Germinal center (tissue), 1 donor: ENCODE data around the gene CEP63.
"Not testable (repeated sequence)": the region's sequence is repeated elsewhere in the genome, so short reads cannot be mapped to it uniquely, and the experiment has no call there.

Experiments used
- DNase-seq: peaks from one replicate; pipeline ENCODE4 v3.0.0; 2012; ENCODE audit warnings: mixed read lengths, low spot score

Gene CEP63

DNA sequence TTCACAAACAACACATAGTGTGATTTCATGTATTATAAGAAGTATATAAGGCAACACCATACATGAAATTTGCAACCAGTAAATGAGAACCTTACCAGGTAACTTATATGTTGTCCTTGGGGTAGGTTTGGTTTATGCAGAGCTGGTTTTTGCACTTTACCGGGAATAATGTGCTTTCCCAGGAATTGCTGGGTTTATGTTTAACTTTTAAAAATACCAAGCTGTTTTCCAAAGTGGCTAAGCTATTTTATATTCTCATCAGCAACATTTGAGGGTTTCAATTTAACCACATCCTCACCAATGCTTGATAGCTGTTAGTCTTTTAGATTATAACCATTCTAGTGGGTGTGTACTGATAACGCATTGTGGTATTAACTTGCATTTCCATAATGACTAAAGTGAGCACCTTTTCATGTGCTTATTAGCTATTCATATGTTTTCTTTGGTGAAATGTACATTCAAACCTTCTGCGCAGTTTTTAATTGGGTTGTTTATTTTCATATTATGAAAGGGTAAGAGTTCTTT lies 93.3 kb downstream of the CEP63 start:
- DNase-seq: no peak

DNA sequence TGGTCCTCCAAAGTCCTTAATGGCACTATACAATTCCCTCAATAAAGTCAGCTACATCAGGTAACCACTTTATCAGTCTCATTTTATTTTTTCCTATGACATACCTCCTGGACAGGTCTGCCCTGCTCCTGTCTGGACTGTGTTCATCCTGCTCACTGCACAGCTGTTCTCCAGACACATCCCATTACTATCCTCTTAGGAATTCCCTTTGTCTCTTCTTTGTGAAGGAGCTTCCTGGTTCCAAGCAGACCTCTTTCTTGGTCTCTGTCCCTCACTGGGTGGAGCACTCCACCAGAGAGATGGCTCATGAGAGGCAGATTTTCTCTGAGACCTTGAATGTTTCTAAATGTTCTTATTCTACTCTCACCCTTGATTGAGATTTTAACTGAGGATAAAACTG lies 104.9 kb downstream of the CEP63 start:
- DNase-seq: no peak

GRCh38 chr3:134592806-134593205 lies 106.9 kb downstream of the CEP63 start:
- no peak for DNase-seq

- no peak for DNase-seq
Measured at GRCh38 chr3:134594331-134594741, 108.5 kb downstream of the CEP63 start.

DNA sequence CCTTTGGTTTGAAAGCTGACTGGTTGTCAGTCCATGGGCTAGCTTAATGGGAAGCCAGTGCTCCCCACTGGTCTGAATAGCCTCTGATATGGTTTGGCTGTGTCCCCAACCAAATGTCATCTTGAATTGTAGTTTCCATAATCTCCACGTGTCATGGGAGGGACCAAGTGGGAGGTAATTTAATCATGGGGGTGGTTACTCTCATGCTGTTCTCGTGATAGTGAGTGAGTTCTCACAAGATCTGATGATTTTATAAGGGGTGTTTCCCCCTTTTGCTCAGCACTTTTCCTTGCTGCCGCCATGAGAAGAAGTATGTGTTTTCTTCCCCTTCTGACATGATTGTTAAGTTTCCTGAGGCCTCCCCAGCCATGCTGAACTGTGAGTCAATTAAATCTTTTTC lies 109.1 kb downstream of the CEP63 start:
- DNase-seq: not testable (repeated sequence)

- DNase-seq: no peak
Measured at GRCh38 chr3:134597390-134597970, 111.6 kb downstream of the CEP63 start.

- no peak for DNase-seq
Measured at GRCh38 chr3:134598763-134599545, 113.1 kb downstream of the CEP63 start.

GRCh38 chr3:134600206-134600605 lies 114.3 kb downstream of the CEP63 start:
- DNase-seq: no peak

- DNase-seq: peak; percentile 74
Measured at GRCh38 chr3:134600685-134601463, 115.0 kb downstream of the CEP63 start.

- no peak for DNase-seq
Measured at GRCh38 chr3:134601539-134602439, 115.9 kb downstream of the CEP63 start.

GRCh38 chr3:134602440-134602814 lies 116.6 kb downstream of the CEP63 start:
- no peak for DNase-seq

GRCh38 chr3:134603480-134603879 lies 117.6 kb downstream of the CEP63 start:
- DNase-seq: no peak

GRCh38 chr3:134603956-134604355 lies 118.1 kb downstream of the CEP63 start:
- DNase-seq: no peak

GRCh38 chr3:134605556-134605955 lies 119.7 kb downstream of the CEP63 start:
- no peak for DNase-seq

- no peak for DNase-seq
Measured at GRCh38 chr3:134606033-134607025, 120.5 kb downstream of the CEP63 start.

DNA sequence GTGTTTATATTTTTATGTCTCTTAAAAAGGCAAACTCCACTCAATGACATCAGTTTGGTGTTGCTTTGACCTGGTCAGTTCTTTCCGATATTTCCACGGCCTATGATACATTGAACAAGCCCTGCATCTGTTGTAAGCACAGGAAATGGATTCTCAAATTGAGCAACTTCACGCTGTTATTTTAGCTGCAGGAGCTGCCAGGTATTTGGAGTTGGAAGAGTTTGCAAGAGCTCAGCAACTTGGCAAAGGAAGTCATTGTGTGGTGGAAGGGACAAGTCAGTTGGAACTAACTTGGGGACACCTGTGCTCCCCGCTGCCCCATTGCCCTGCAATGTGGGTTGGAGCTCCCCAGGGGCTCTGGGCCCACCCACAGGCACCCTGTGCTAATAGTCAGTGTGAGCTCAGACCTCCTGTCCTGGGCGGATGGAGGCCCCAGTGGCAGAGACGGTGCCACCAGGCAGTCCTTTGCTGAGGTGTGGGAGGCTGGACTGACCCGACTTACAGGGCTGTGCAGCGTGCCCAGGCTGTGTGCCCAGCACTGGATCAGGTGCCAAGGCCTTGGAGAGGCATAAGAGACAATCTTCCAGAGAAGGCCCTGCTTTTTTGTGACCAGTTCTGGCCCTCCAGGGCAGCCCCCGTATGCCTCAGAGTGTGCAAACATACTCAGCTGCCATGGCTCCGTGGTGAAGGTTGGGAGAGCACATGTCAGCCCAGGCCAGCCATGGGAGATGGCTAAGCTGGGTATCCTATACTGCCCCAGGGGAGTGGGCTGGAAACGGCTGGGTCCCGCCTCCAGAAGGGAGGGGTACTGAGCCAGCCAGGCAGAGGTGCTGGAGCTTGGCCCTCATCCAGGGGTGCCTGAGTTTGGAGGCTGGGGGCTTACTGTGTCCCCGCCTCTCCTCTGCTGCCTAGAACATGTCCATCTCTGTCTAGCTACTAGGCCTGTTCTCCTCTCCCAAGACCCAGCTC lies 121.5 kb downstream of the CEP63 start:
- DNase-seq: no peak

- DNase-seq: no peak
Measured at GRCh38 chr3:134608023-134608770, 122.3 kb downstream of the CEP63 start.

DNA sequence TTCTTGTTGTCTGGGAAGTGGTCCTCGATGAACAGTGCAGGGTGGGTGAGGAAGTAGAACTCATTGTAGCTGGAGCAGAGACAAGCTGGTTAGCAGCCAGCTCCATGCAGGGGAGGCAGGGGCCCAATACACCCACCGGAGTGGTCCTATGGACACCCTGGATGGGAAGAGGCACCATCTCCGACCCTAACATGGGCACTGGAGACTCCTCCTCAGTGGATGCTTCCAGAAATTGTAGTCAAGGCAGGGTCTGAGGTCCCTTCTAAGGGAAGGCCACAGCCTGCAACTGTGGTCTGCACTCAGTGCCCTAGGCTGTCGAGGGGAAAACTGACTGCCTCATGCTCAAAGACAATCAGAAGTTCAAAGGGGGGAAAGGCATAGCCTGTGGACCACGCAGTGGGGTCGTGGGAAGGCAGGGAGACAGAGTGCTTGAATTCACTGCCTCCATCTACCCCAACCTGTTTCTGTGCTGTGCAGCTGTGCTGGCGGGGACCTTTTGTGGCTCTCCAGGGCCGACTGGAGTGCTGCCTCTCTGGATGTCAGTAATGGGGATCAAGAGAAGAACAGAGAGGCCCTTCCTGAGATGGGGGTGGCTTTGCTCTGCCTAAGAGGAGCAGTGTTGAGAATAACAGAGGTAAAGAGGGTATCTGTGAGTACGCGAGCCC lies 123.0 kb downstream of the CEP63 start:
- DNase-seq: no peak
